PC-3 (cell line): ENCODE measurements around the gene LACRT. TPM values are rescaled to one million over a fixed set of nuclear protein-coding genes. Genes with fewer than 3 reads are reported as not detected.

ENCODE experiments used
- ATAC-seq: fragments of 200-7000 bp; cut with Tn5 transposase; 2 replicates; pipeline ENCODE4 v1.9.1; 2020; ENCODE audit warnings: mild to moderate bottlenecking, moderate library complexity
- BruUV-seq: library from RNA; stranded (reverse); fragments of 400-500 nt; replicated peaks from 2 replicates; lab custom pipeline; 2021; lab: Mats Ljungman, UMichigan
- CTCF ChIA-PET: fragments of 300-600 bp; sonication (Branson Sonifier 250); formaldehyde crosslinking; loops from one replicate; lab custom pipeline; 2022; ENCODE audit warnings: antibody characterized with exemption; lab: Charles Lee
- POLR2A ChIA-PET: fragments of 300-600 bp; sonication (Branson Sonifier 250); formaldehyde crosslinking; loops from one replicate; lab custom pipeline; 2022; ENCODE audit warnings: antibody characterized with exemption; ENCODE audit not compliant: unreplicated experiment; lab: Charles Lee
- DNase-seq: peaks from one replicate; pipeline ENCODE4 v3.0.0-alpha.2; 2015
- H2AFZ ChIP-seq: fragments of 300-600 bp; sonication (generic); 2 replicates; pipeline ENCODE4 v1.6.0; 2016; ENCODE audit warnings: antibody characterized with exemption, low read length
- H3F3A ChIP-seq: fragments of 300-600 bp; sonication (generic); one replicate; pipeline ENCODE4 v1.6.0; 2017; ENCODE audit warnings: antibody characterized with exemption, low read length, control low read depth, mild to moderate bottlenecking; ENCODE audit not compliant: unreplicated experiment
- H3K27ac ChIP-seq: fragments of 300-600 bp; sonication (generic); 2 replicates; pipeline ENCODE4 v1.5.1; 2016; ENCODE audit warnings: mild to moderate bottlenecking, low read length
- H3K27me3 ChIP-seq: fragments of 300-600 bp; sonication (generic); 2 replicates; pipeline ENCODE4 v1.6.1; 2016; ENCODE audit warnings: low read length, mixed read lengths
- H3K36me3 ChIP-seq: fragments of 300-600 bp; sonication (generic); 2 replicates; pipeline ENCODE4 v1.6.1; 2016; ENCODE audit warnings: low read depth, mixed run types, low read length, mixed read lengths
- H3K4me1 ChIP-seq: fragments of 300-600 bp; sonication (generic); 2 replicates; pipeline ENCODE4 v1.5.1; 2016; ENCODE audit warnings: low read length; ENCODE audit not compliant: insufficient read depth
- H3K4me2 ChIP-seq: fragments of 300-600 bp; sonication (generic); 2 replicates; pipeline ENCODE4 v1.6.0; 2016; ENCODE audit warnings: low read length
- H3K4me3 ChIP-seq: fragments of 300-600 bp; sonication (generic); 2 replicates; pipeline ENCODE4 v1.5.1; 2016; ENCODE audit warnings: mild to moderate bottlenecking, low read length, mixed read lengths
- H3K79me2 ChIP-seq: fragments of 300-600 bp; sonication (generic); 2 replicates; pipeline ENCODE4 v1.6.1; 2017; ENCODE audit warnings: low read length, mixed read lengths
- H3K9ac ChIP-seq: fragments of 300-600 bp; sonication (generic); 2 replicates; pipeline ENCODE4 v1.6.0; 2016; ENCODE audit warnings: mild to moderate bottlenecking, low read length
- H3K9me2 ChIP-seq: fragments of 300-600 bp; sonication (generic); replicated peaks from 2 replicates; pipeline ENCODE4 v1.6.1; 2016; ENCODE audit warnings: mixed run types, low read length, mixed read lengths
- H3K9me3 ChIP-seq: fragments of 300-600 bp; sonication (generic); 2 replicates; pipeline ENCODE4 v1.6.1; 2016; ENCODE audit warnings: low read length, mixed read lengths
- H4K20me1 ChIP-seq: fragments of 300-600 bp; sonication (generic); 2 replicates; pipeline ENCODE4 v1.6.1; 2016; ENCODE audit warnings: low read length, mixed read lengths
- CTCF ChIP-seq: fragments of 300-600 bp; sonication (generic); conservative IDR thresholded peaks from 2 replicates; pipeline ENCODE4 v1.5.1; 2017; ENCODE audit warnings: antibody characterized with exemption, low read depth, mild to moderate bottlenecking, low read length
- EZH2 ChIP-seq: fragments of 300-600 bp; sonication (generic); IDR thresholded peaks from one replicate; pipeline ENCODE4 v1.6.1; 2017; ENCODE audit warnings: antibody characterized with exemption, mild to moderate bottlenecking, low read length; ENCODE audit not compliant: unreplicated experiment
- EZH2phosphoT487 ChIP-seq: fragments of 300-600 bp; sonication (generic); IDR thresholded peaks from 2 replicates; pipeline ENCODE4 v1.6.1; 2018; ENCODE audit warnings: mild to moderate bottlenecking, antibody characterized with exemption, low read length, borderline replicate concordance
- intact Hi-C: fragments of 100-400 bp; cut with micrococcal nuclease; formaldehyde crosslinking; loops from 2 replicates; pipeline ENCODE4 v1.9.0; 2023
- total RNA-seq: library from RNA; depleted of rRNA; stranded (reverse); fragments of >200 nt; gene quantifications from 2 replicates; pipeline ENCODE4 v1.2.3, GENCODE V29; 2014; rRNA removed

Gene LACRT
- total RNA-seq, 1 experiment from 2014 or later: not detected

DNA sequence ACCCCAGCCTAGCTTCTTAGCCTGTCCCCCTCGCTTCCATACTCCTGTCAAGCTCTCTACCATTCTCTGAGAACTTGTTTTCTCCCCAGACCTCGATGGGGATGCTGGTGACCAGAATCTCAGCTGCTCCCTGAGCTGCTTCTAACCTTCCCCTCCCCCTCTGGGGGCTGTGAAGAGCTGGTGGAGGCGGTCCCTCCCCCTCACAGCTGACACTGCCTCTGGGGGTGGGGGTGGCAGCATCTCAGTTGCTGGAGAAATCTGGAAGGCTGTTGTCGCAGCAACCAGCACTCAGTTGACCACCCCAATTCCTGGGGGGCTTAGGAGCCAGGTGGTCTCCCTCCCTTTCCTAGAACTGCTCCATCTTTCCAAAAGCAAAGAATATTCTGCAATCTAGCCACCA lies 51.0 kb downstream of the LACRT start:
- no peaks in the 10 kb centered on the region for H3K9me3 ChIP-seq
- no TSS peak for BruUV-seq
- no peak overlapping the region for H3K9ac ChIP-seq
- ATAC-seq (no peak), DNase-seq (no peak)
- no peak overlapping the region for H3K4me3 ChIP-seq
- no peaks in the 10 kb centered on the region for H3K36me3 ChIP-seq
- H3F3A ChIP-seq: no peaks in the 10 kb centered on the region
- CTCF ChIA-PET: no interaction called here
- no peak overlapping the region for H2AFZ ChIP-seq
- POLR2A ChIA-PET: no interaction called here
- no peak overlapping the region for H3K27ac ChIP-seq
- H3K9me2 ChIP-seq: no peaks in the 10 kb centered on the region
- intact Hi-C loops: no loop called here
- peaks cover 45% of the 10 kb centered on the region for H3K27me3 ChIP-seq
- no peaks in the 10 kb centered on the region for H4K20me1 ChIP-seq
- H3K79me2 ChIP-seq: no peaks in the 10 kb centered on the region
- TF ChIP-seq EZH2phosphoT487: no peak
- TF ChIP-seq EZH2: no peak
- no peak for TF ChIP-seq CTCF
- no peak overlapping the region for H3K4me2 ChIP-seq
- H3K4me1 ChIP-seq: no peaks in the 10 kb centered on the region

GRCh38 chr12:54581412-54581811 lies 53.3 kb downstream of the LACRT start:
- no peak for TF ChIP-seq CTCF
- TF ChIP-seq EZH2phosphoT487: no peak
- no peak for TF ChIP-seq EZH2
- no peak overlapping the region for H3K4me2 ChIP-seq
- CTCF ChIA-PET: no interaction called here

More at GRCh38 chr12:54581412-54581811, 53.3 kb downstream of the LACRT start:
- Histone ChIP-seq H3K4me3 (no peak overlapping the region), H3K4me1 (no peaks in the 10 kb centered on the region), H3K9ac (no peak overlapping the region), H4K20me1 (no peaks in the 10 kb centered on the region), H3K27me3 (peaks cover 43% of the 10 kb centered on the region), H2AFZ (no peak overlapping the region), H3K79me2 (no peaks in the 10 kb centered on the region), H3F3A (no peaks in the 10 kb centered on the region), H3K9me2 (no peaks in the 10 kb centered on the region), H3K27ac (no peak overlapping the region), H3K9me3 (no peaks in the 10 kb centered on the region), H3K36me3 (no peaks in the 10 kb centered on the region)
- BruUV-seq: no TSS peak
- POLR2A ChIA-PET: no interaction called here
- ATAC-seq (no peak), DNase-seq (no peak)
- intact Hi-C loops: no loop called here

Other genes starting within 250 kb of the LACRT start
- gene ITGA5, start 215.6 kb downstream of the LACRT start, total RNA-seq: 35.9 and 38.2 TPM in 2 replicates
- gene GTSF1, start 161.3 kb downstream of the LACRT start, total RNA-seq: not detected in 2 replicates
- not detected in 2 replicates for gene NCKAP1L, start 137.1 kb downstream of the LACRT start, total RNA-seq
- not detected in 2 replicates for gene PDE1B, start 85.3 kb downstream of the LACRT start, total RNA-seq
- gene PPP1R1A, start 46.2 kb downstream of the LACRT start, total RNA-seq: not detected in 2 replicates
- not detected in 2 replicates for gene DCD, start 13.5 kb upstream of the LACRT start, total RNA-seq
- not detected in 2 replicates for gene MUCL1, start 219.6 kb upstream of the LACRT start, total RNA-seq